OCI-LY7 (cell line): ENCODE data around the gene ACVR1B.

Source experiments
- EZH2phosphoT487 ChIP-seq: fragments of 200-600 bp; sonication (generic); IDR thresholded peaks from 2 replicates; pipeline ENCODE4 v1.6.1; 2018; ENCODE audit warnings: low read depth, borderline replicate concordance, mild to moderate bottlenecking, mixed run types, antibody characterized with exemption, low read length, moderate library complexity, mixed read lengths
- TF ChIP-seq, protein P1 (sequence below): fragments of 200-600 bp; sonication (generic); conservative IDR thresholded peaks from 2 replicates; pipeline ENCODE4 v1.5.1; 2014; ENCODE audit warnings: mild to moderate bottlenecking, antibody characterized with exemption, low read length, moderate library complexity, mixed read lengths

DNA sequence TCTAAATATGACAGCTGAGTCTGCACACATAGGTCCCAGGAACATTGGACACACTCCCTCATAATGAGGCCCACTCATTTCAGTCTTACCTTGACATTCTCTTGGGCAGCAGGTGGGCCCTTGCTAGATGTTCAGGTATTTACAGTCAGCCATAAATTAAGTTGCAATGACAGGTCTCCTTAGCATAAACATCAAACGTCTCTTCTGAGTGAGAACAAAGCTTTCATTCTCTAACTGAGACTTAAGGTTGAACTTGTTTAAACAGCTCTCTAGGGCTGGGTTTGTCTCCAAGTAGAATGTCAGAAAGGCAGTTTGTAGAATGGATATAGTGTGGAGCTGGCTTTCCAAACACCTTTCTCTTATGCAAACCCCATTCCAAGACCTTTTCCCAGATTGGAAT, 10.3 kb downstream of the ACVR1B start:
- TF ChIP-seq, protein P1, sequence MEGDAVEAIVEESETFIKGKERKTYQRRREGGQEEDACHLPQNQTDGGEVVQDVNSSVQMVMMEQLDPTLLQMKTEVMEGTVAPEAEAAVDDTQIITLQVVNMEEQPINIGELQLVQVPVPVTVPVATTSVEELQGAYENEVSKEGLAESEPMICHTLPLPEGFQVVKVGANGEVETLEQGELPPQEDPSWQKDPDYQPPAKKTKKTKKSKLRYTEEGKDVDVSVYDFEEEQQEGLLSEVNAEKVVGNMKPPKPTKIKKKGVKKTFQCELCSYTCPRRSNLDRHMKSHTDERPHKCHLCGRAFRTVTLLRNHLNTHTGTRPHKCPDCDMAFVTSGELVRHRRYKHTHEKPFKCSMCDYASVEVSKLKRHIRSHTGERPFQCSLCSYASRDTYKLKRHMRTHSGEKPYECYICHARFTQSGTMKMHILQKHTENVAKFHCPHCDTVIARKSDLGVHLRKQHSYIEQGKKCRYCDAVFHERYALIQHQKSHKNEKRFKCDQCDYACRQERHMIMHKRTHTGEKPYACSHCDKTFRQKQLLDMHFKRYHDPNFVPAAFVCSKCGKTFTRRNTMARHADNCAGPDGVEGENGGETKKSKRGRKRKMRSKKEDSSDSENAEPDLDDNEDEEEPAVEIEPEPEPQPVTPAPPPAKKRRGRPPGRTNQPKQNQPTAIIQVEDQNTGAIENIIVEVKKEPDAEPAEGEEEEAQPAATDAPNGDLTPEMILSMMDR = no peak
- TF ChIP-seq EZH2phosphoT487 = no peak
